MG63 (cell line): ENCODE results near the gene CYP27A1. TPM values are rescaled to one million over a fixed set of nuclear protein-coding genes. Genes with fewer than 3 reads are reported as not detected.

Experiments used
- DNase-seq: peaks from one replicate; pipeline ENCODE4 v3.0.0-alpha.2; 2020
- H3K27me3 ChIP-seq: fragments of 250-450 bp; sonication (Bioruptor Pico); 2 replicates; pipeline ENCODE4 v1.5.1; 2020; ENCODE audit warnings: mild to moderate bottlenecking, moderate library complexity
- H3K36me3 ChIP-seq: fragments of 250-450 bp; sonication (Bioruptor Pico); 2 replicates; pipeline ENCODE4 v1.5.1; 2020; ENCODE audit warnings: mild to moderate bottlenecking, moderate library complexity
- H3K4me3 ChIP-seq: fragments of 250-450 bp; sonication (Bioruptor Pico); 2 replicates; pipeline ENCODE4 v1.5.1; 2020; ENCODE audit warnings: mild to moderate bottlenecking, moderate library complexity
- H3K9me3 ChIP-seq: fragments of 250-450 bp; sonication (Bioruptor Pico); 2 replicates; pipeline ENCODE4 v1.5.1; 2020; ENCODE audit warnings: mild to moderate bottlenecking, moderate library complexity
- total RNA-seq: library from RNA; depleted of rRNA; stranded (reverse); fragments of >200 nt; shearing (Covaris generic); gene quantifications from 2 replicates; pipeline ENCODE4 v1.2.3, GENCODE V29; 2014; ENCODE audit warnings: low replicate concordance

Gene CYP27A1
- total RNA-seq, 1 experiment from 2014 or later: 7.7 TPM

- no peaks in the 10 kb centered on the region for H3K9me3 ChIP-seq
- no peak for DNase-seq
- no peaks in the 10 kb centered on the region for H3K36me3 ChIP-seq
- H3K27me3 ChIP-seq: no peaks in the 10 kb centered on the region
- H3K4me3 ChIP-seq: no peak overlapping the region
Measured at GRCh38 chr2:218816561-218817011, 34.6 kb downstream of the CYP27A1 start.

- H3K27me3 ChIP-seq: no peaks in the 10 kb centered on the region
- H3K4me3 ChIP-seq: no peak overlapping the region
- no peak for DNase-seq
- H3K9me3 ChIP-seq: no peaks in the 10 kb centered on the region
- H3K36me3 ChIP-seq: no peaks in the 10 kb centered on the region
Measured at GRCh38 chr2:218819093-218819492, 37.1 kb downstream of the CYP27A1 start.

GRCh38 chr2:218820746-218821369 is 38.9 kb downstream of the CYP27A1 start:
- Histone ChIP-seq H3K9me3 (no peaks in the 10 kb centered on the region), H3K36me3 (no peaks in the 10 kb centered on the region)

GRCh38 chr2:218821605-218822211 is 39.8 kb downstream of the CYP27A1 start:
- no peaks in the 10 kb centered on the region for H3K36me3 ChIP-seq
- no peaks in the 10 kb centered on the region for H3K9me3 ChIP-seq
- no peak overlapping the region for H3K4me3 ChIP-seq
- DNase-seq: no peak
- H3K27me3 ChIP-seq: no peaks in the 10 kb centered on the region

More at GRCh38 chr2:218820746-218821369, 38.9 kb downstream of the CYP27A1 start:
- no peaks in the 10 kb centered on the region for H3K27me3 ChIP-seq
- DNase-seq: no peak
- no peak overlapping the region for H3K4me3 ChIP-seq

- DNase-seq: no peak
- Histone ChIP-seq H3K27me3 (no peaks in the 10 kb centered on the region), H3K9me3 (no peaks in the 10 kb centered on the region), H3K4me3 (no peak overlapping the region), H3K36me3 (no peaks in the 10 kb centered on the region)
Measured at GRCh38 chr2:218822622-218823021, 40.7 kb downstream of the CYP27A1 start.

GRCh38 chr2:218823196-218823855 is 41.4 kb downstream of the CYP27A1 start:
- Histone ChIP-seq H3K4me3 (no peak overlapping the region), H3K27me3 (no peaks in the 10 kb centered on the region), H3K36me3 (no peaks in the 10 kb centered on the region), H3K9me3 (no peaks in the 10 kb centered on the region)
- no peak for DNase-seq

GRCh38 chr2:218824004-218824403 is 42.1 kb downstream of the CYP27A1 start:
- Histone ChIP-seq H3K4me3 (no peak overlapping the region), H3K36me3 (no peaks in the 10 kb centered on the region), H3K9me3 (no peaks in the 10 kb centered on the region), H3K27me3 (no peaks in the 10 kb centered on the region)
- DNase-seq: no peak

GRCh38 chr2:218826791-218827190 is 44.8 kb downstream of the CYP27A1 start:
- Histone ChIP-seq H3K36me3 (no peaks in the 10 kb centered on the region), H3K27me3 (no peaks in the 10 kb centered on the region), H3K4me3 (no peak overlapping the region), H3K9me3 (no peaks in the 10 kb centered on the region)
- no peak for DNase-seq

GRCh38 chr2:218827701-218828476 is 45.9 kb downstream of the CYP27A1 start:
- no peak for DNase-seq
- H3K36me3 ChIP-seq: no peaks in the 10 kb centered on the region
- H3K9me3 ChIP-seq: no peaks in the 10 kb centered on the region
- no peaks in the 10 kb centered on the region for H3K27me3 ChIP-seq
- H3K4me3 ChIP-seq: no peak overlapping the region

- Histone ChIP-seq H3K9me3 (no peaks in the 10 kb centered on the region), H3K4me3 (no peak overlapping the region), H3K36me3 (no peaks in the 10 kb centered on the region), H3K27me3 (no peaks in the 10 kb centered on the region)
- no peak for DNase-seq
Measured at GRCh38 chr2:218828477-218828778, 46.5 kb downstream of the CYP27A1 start.

- Histone ChIP-seq H3K36me3 (no peaks in the 10 kb centered on the region), H3K4me3 (no peak overlapping the region), H3K27me3 (no peaks in the 10 kb centered on the region), H3K9me3 (no peaks in the 10 kb centered on the region)
- peak; percentile 58 for DNase-seq
Measured at GRCh38 chr2:218829868-218830451, 48.0 kb downstream of the CYP27A1 start.

- no peak for DNase-seq
- H3K9me3 ChIP-seq: no peaks in the 10 kb centered on the region
- no peaks in the 10 kb centered on the region for H3K36me3 ChIP-seq
- no peaks in the 10 kb centered on the region for H3K27me3 ChIP-seq
- H3K4me3 ChIP-seq: no peak overlapping the region
Measured at GRCh38 chr2:218830526-218831306, 48.8 kb downstream of the CYP27A1 start.

- Histone ChIP-seq H3K4me3 (no peak within 1 kb of the TSS), H3K36me3 (no peaks in the 10 kb centered on the region), H3K27me3 (no peaks in the 10 kb centered on the region), H3K9me3 (no peaks in the 10 kb centered on the region)
- no peak for DNase-seq
Measured at GRCh38 chr2:218831378-218831990, 49.5 kb downstream of the CYP27A1 start, which contains the start of gene PRKAG3. Gene PRKAG3 (minus strand): TSS chr2:218831803.

- no peaks in the 10 kb centered on the region for H3K9me3 ChIP-seq
- DNase-seq: no peak
- no peaks in the 10 kb centered on the region for H3K27me3 ChIP-seq
- no peaks in the 10 kb centered on the region for H3K36me3 ChIP-seq
- no peak overlapping the region for H3K4me3 ChIP-seq
Measured at GRCh38 chr2:218832081-218832480, 50.1 kb downstream of the CYP27A1 start.

- Histone ChIP-seq H3K27me3 (no peaks in the 10 kb centered on the region), H3K9me3 (no peaks in the 10 kb centered on the region), H3K36me3 (no peaks in the 10 kb centered on the region), H3K4me3 (no peak overlapping the region)
- peak; percentile 85 for DNase-seq
Measured at GRCh38 chr2:218832520-218832919, 50.6 kb downstream of the CYP27A1 start.
